ENCODE data around the gene CNTN6. TPM values are rescaled to one million over a fixed set of nuclear protein-coding genes. Genes with fewer than 3 reads are reported as not detected.
"Not testable (repeated sequence)": the region's sequence is repeated elsewhere in the genome, so short reads cannot be mapped to it uniquely, and the experiment has no call there.

CNTN6 gene
- total RNA-seq, 1 donor from 2014 or later, result not detected

DNA sequence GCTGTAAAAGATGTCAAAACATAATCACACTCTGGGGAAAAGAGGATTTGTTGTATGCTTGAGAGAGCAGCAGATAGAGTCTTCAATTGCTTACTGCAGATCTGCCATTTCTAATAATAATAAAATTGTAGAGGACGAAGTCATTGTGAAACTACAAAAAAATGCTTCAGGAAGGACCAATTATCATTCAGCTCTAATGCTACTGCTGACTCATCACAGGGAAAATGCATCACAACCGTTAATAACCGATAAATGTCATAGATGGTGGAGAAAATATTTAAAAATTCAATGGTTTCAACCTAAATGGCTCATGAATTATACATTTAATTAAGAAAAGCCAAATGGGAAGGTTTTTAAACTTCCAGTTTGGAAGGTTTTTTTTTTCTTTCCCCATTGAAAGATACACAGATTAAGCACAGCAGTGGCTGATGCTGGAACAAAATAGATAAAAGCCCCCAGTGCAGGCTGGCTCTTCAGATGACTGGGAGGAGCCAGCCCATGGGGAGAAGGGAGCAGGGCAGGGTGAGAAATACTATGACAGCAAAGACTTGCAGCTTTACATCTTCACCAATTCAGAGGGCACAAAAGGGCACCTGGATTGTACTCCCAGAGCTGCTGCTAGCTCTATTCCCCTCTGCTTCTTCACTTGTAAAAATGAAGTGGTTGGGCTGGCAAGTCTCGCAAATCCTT, 196.1 kb downstream of the CNTN6 start:
- DNase-seq, result no peak

DNA sequence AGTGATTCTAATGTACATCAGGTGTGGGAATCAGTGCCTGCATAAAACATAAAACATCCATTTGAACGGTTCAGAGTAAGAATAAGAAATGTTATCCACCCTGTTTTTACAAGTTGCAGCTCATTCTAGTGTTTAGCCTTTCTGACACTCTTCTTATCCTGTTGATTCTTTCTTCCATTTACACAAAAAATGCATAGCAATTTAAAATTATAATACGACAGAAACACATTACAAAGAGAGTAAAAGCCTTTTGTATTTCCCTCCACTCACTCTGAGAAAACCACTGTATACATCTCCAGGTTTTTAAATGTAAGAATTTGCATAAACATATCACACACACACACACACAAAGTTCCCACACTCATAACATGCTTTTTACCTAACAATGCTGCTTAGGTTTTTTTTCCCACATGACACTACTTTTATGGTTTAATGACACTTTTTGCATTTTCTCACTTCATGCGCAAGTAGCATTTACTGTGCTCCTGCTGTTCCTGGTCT, 199.8 kb downstream of the CNTN6 start:
- DNase-seq, result no peak

- DNase-seq, result no peak
Measured at GRCh38 chr3:1294586-1294985, 201.8 kb downstream of the CNTN6 start.

GRCh38 chr3:1318296-1319005, 225.6 kb downstream of the CNTN6 start:
- no peak for DNase-seq

GRCh38 chr3:1326546-1326945, 233.7 kb downstream of the CNTN6 start:
- no peak for DNase-seq

GRCh38 chr3:1330107-1330506, 237.3 kb downstream of the CNTN6 start:
- DNase-seq, result no peak

GRCh38 chr3:1346386-1346785, 253.6 kb downstream of the CNTN6 start:
- no peak for DNase-seq

- DNase-seq, result no peak
Measured at GRCh38 chr3:1348547-1348946, 255.7 kb downstream of the CNTN6 start.

DNA sequence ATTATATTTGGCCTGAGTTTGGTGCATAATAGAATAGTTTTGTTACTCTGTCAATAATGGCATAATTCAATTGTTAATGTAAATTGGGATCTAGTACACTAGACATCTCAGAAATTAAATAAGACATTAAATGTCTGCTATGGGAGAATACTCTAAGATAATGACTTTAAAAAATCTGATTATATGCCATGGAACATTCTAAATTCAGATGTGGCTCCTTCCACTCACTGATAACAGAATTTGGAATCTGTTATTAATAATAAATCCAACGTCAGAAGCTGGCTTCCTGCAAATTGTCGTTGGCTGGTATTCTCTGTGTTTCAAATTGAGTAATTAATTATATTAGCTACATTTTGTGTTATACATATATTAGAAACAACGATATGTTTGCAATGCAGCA, 258.1 kb downstream of the CNTN6 start:
- no peak for DNase-seq

DNA sequence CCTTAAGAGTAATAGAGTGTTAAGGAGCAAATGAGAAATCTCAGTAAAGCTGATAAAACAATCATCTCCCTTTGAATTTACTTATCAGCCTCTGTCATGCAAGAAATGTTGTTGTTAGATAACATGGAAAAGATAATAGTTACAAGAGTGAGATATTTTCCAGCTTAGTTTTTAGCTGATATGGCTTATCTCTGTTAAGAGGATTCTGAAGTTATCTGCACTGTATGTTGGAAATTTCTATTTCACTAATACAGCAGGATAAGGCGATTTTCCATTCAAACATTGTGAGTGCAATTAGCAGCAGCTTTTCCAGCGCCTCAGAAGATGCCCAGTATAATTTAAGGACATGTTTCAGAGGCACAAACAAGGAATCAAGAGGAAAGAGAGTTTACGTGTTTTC, 262.9 kb downstream of the CNTN6 start:
- DNase-seq, result no peak

DNA sequence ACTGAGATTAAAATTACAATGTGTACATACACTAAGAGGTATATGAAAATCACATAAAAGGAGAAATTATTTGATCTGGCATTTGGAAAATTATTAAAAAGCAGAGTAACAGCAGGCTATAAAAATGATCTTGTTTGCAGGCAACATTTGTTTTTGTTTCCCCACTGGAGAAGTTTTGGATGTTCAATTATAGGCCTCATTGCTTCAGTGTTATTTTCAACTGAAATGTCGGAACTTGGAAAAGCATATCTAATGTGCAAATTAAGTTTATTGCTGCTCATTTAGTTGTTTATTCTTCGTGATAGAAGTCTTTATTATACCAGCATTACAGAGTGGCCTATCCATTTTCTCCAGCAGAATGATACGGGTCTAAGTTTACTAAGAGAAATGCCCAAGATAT, 263.3 kb downstream of the CNTN6 start:
- DNase-seq, result no peak

- DNase-seq, result no peak
Measured at GRCh38 chr3:1365528-1365927, 272.7 kb downstream of the CNTN6 start.

- DNase-seq, result no peak
Measured at GRCh38 chr3:1374471-1374870, 281.6 kb downstream of the CNTN6 start.

GRCh38 chr3:1375145-1375544, 282.3 kb downstream of the CNTN6 start:
- no peak for DNase-seq

DNA sequence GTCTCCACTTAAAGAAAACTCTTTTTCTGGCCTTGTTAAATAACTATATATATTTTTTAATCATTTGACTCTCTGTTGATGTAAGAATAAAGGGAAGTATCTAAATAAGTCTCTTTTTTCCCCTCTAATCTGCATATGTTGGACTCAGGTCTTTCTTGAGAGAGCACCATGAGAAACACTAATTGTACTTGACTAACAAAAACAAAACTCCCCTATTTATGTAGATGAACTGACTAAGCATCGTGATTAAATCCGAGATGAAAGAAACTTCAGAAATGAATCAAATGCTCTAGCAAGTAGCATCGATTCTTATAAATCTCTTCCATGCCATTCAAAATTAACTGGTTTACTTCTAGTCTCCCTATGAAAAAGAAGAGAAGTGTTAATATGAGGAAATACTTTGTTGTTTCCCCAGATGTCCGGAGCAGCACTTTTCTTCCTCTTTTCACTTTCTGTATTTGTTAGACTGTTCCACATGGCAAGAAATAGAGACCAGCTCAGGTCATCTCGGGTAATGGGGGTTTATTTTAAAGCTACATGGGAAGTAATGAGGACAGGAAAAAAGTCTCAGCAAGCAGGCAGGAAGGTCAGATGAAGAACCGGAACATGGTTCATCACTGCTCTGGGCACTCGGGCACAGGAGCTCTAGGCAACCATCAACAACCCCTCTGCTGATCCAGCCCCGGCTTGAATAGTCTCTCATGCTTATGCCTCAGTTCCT, 288.3 kb downstream of the CNTN6 start:
- no peak for DNase-seq

DNA sequence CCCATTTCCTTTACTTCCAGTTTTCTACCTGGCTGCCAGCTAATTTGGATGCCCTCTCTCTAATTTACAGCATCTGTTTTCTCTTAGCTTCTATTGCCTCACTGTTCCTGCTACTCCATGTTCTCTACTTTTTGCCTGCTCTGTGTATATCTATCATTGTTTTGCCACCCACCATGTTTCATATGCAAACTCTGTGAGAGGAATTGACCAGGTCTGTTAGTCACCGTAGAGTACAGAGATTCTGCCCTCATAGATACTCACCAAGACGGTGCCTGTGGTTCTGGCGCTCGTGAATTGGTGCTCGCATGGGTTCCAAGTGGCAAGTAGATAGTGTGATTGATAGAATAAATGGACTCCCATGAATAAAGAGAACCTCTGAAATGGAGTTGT, 288.8 kb downstream of the CNTN6 start:
- DNase-seq, result no peak

DNA sequence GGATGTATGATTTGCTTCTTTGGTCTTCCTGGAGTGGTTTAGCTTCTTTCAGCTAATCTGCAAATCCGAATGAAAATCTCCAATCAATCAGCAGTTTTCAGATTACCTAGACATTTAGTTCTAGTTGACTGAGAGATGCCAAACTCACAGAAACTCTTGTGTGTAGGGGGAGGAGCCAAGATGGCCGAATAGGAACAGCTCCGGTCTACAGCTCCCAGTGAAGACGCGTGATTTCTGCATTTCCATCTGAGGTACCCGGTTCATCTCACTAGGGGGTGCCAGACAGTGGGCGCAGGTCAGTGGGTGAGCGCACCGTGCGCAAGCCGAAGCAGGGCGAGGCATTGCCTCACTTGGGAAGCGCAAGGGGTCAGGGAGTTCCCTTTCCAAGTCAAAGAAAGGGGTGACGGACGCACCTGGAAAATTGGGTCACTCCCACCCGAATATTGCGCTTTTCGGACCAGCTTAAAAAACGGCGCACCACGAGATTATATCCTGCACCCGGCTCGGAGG, 294.6 kb downstream of the CNTN6 start:
- not testable (repeated sequence) for DNase-seq

DNA sequence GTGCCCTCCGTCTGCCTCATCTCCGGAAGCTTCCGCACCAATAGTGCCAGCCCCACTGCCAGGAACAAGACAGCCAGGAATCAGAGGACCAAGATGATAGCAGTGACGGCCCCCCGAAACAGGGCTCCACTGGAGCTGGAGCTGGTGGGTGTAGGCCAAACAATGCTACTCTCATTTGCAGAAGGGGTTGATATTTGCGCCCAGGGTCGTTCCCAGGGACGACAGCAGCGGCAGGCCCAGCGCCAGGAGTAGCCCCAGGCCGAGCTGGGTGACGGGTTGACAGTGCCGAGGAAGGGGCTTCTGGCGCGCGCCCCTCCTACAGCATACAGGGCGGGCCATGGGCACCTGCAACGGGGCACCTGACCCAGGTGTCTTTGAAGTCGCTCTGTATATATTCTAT, 301.4 kb downstream of the CNTN6 start:
- no peak for DNase-seq

- DNase-seq, result no peak
Measured at GRCh38 chr3:1400571-1400970, 307.7 kb downstream of the CNTN6 start.

DNA sequence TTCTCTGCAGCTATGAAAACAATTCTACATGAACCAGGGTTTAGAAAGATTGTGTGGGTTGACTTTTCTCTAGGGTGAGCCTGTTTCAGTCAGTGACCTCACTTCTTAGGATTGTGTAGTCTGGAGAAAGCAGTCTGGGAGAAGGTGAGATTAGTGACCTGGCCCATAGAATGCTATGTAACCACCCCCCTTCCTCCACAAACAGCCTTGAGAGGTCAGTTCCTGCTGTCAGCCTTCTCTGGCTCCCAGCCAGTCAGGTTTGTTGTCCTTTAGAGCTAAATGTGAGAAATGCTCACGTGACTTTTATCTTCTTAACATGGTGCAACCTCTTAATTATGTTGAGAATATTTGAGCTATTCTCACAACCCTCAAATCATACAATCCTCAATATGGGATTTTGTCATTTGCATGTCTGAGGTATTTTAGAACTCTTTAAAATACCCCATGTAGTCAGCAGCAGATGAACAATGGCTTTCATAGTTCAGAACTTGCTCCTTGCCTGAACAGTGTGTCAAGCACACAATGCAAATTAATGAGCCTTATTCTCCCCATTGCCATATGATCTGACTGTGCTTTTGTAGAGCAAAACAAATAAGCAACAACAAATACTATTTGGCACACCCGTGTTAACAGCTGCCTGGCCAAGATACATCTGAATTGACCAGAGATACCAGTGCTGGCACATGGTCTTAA, 311.6 kb downstream of the CNTN6 start:
- no peak for DNase-seq

- no peak for DNase-seq
Measured at GRCh38 chr3:1406250-1406649, 313.4 kb downstream of the CNTN6 start.

DNA sequence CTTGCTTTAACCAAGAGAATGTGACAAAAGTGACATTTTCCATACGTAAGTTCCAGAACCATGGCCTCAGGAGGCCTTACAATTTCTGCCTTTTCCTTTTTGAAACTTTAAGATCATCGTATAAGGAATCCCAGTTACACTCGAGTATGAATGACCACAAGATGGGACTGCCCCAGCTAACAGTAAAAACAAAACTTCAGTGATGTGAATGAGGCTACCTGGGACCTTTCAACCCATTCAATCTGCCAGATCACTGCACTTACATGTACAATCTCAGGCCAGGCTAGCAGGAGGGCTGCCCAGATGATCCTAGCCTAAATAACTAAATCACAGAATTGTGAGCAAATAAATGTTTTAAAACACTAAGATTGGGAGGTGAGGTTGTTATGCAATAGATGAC, 328.8 kb downstream of the CNTN6 start:
- no peak for DNase-seq

DNA sequence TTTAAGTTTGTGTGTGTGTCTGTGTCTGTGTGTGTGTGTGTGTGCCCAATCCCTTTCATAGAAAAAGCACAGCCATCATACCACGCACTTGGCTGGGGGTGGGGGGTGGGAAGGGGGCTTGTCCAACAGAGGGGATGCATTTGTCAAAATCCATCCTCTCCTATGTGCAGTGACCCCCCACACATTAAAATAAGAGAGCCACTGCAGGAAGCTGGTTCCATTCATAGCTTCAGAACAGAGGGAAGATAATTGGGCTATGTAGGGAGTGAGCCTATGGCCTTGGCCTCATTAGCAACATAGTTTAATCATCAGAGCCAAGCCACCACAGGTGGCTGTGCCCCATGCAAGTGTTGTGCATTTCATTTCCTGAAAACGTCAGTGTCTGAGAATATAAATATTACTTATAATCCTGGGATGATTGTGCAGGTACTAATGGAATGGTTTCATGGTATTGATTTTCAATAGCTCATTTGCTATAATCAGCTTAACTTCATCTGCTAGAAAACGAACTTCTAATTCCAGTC, 330.8 kb downstream of the CNTN6 start:
- DNase-seq, result no peak

Measured in dermis blood vessel endothelial cell (primary cell).